Smooth muscle cell (in vitro differentiated cells): ENCODE measurements around the gene SUPT3H. TPM values are rescaled to one million over a fixed set of nuclear protein-coding genes. Genes with fewer than 3 reads are reported as not detected.

Experiments used
- DNase-seq: peaks from one replicate; lab custom pipeline; 2025; ENCODE audit not compliant: unreplicated experiment; lab: John Stamatoyannopoulos, UW
- H2AFZ ChIP-seq: fragments of 200-600 bp; sonication (generic); 2 replicates; pipeline ENCODE4 v1.6.0; 2016; ENCODE audit warnings: antibody characterized with exemption, low read depth, mild to moderate bottlenecking
- H3F3A ChIP-seq: fragments of 200-600 bp; sonication (generic); 2 replicates; pipeline ENCODE4 v1.6.0; 2017; ENCODE audit warnings: antibody characterized with exemption, low read depth
- H3K27ac ChIP-seq: fragments of 200-600 bp; sonication (generic); 2 replicates; pipeline ENCODE4 v1.5.1; 2016; ENCODE audit warnings: low read depth, mild to moderate bottlenecking
- H3K27me3 ChIP-seq: fragments of 200-600 bp; sonication (generic); 2 replicates; pipeline ENCODE4 v1.6.1; 2016; ENCODE audit warnings: low read depth, mild to moderate bottlenecking
- H3K36me3 ChIP-seq: fragments of 200-600 bp; sonication (generic); 2 replicates; pipeline ENCODE4 v1.5.1; 2016; ENCODE audit warnings: low read depth
- H3K4me1 ChIP-seq: fragments of 200-600 bp; sonication (generic); 2 replicates; pipeline ENCODE4 v1.5.1; 2016; ENCODE audit warnings: low read depth
- H3K4me2 ChIP-seq: fragments of 200-600 bp; sonication (generic); 2 replicates; pipeline ENCODE4 v1.6.0; 2016; ENCODE audit warnings: mild to moderate bottlenecking
- H3K4me3 ChIP-seq: fragments of 200-600 bp; sonication (generic); 2 replicates; pipeline ENCODE4 v1.5.1; 2016; ENCODE audit warnings: mild to moderate bottlenecking
- H3K79me2 ChIP-seq: fragments of 200-600 bp; sonication (generic); 2 replicates; pipeline ENCODE4 v1.6.0; 2016; ENCODE audit warnings: low read depth, mild to moderate bottlenecking
- H3K9ac ChIP-seq: fragments of 200-600 bp; sonication (generic); 2 replicates; pipeline ENCODE4 v1.6.0; 2016; ENCODE audit warnings: low read depth
- H3K9me3 ChIP-seq: fragments of 200-600 bp; sonication (generic); replicated peaks from 2 replicates; pipeline ENCODE4 v1.5.1; 2016; ENCODE audit warnings: low read depth
- H4K20me1 ChIP-seq: fragments of 200-600 bp; sonication (generic); 2 replicates; pipeline ENCODE4 v1.6.0; 2016; ENCODE audit warnings: low read depth
- WGBS: methylation state at CpG from one replicate; pipeline ENCODE4 v1.1.7; 2016; ENCODE audit warnings: low lambda C conversion rate; 5-methylcytosine and 5-hydroxymethylcytosine counted together
- polyA plus RNA-seq: library from polyadenylated mRNA; unstranded; fragments of >200 nt; fragmentation: Nextera tagmentation; extraction: Ambion mirVana; gene quantifications from 2 replicates; pipeline ENCODE4 v1.2.1, GENCODE V29; 2016
- total RNA-seq: library from RNA; depleted of rRNA; stranded (reverse); fragments of >200 nt; gene quantifications from 2 replicates; pipeline ENCODE4 v1.2.3, GENCODE V29; 2014
- TF ChIP-seq, protein P1 (sequence below): fragments of 200-600 bp; sonication (generic); IDR thresholded peaks from 2 replicates; pipeline ENCODE4 v1.5.1; 2017; ENCODE audit warnings: borderline replicate concordance, mild to moderate bottlenecking, antibody characterized with exemption; ENCODE audit not compliant: insufficient read depth, poor library complexity, severe bottlenecking

SUPT3H gene
- total and polyA plus RNA-seq, 2 experiments from 2014 or later: 19.4 to 22.9 TPM

DNA sequence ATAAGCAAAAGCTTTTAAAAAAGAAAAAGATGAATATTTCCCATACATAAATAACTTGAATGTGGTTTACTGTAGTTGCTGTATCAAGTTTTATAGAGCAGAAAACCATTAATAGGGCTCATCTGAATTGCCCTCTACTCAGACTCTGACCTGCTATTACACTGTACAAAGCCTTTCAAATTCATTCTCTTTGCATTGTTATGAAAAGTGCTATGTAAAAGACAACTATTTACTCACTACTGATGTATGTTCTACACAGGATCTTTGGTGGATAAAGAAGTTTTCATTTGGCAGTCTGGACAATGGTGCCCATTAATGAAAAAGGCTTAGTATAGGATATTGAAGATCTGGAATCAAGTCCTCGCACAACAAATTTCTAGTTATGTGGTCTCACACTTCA is 248.7 kb downstream of the SUPT3H start:
- Histone ChIP-seq H2AFZ (no peak overlapping the region), H4K20me1 (no peaks in the 10 kb centered on the region), H3K4me1 (no peaks in the 10 kb centered on the region), H3K4me3 (no peak overlapping the region), H3F3A (peaks cover 6% of the 10 kb centered on the region), H3K4me2 (no peak overlapping the region), H3K9ac (no peak overlapping the region), H3K27ac (no peak overlapping the region), H3K9me3 (no peaks in the 10 kb centered on the region), H3K79me2 (no peaks in the 10 kb centered on the region), H3K36me3 (no peaks in the 10 kb centered on the region), H3K27me3 (no peaks in the 10 kb centered on the region)
- TF ChIP-seq, protein P1, sequence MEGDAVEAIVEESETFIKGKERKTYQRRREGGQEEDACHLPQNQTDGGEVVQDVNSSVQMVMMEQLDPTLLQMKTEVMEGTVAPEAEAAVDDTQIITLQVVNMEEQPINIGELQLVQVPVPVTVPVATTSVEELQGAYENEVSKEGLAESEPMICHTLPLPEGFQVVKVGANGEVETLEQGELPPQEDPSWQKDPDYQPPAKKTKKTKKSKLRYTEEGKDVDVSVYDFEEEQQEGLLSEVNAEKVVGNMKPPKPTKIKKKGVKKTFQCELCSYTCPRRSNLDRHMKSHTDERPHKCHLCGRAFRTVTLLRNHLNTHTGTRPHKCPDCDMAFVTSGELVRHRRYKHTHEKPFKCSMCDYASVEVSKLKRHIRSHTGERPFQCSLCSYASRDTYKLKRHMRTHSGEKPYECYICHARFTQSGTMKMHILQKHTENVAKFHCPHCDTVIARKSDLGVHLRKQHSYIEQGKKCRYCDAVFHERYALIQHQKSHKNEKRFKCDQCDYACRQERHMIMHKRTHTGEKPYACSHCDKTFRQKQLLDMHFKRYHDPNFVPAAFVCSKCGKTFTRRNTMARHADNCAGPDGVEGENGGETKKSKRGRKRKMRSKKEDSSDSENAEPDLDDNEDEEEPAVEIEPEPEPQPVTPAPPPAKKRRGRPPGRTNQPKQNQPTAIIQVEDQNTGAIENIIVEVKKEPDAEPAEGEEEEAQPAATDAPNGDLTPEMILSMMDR: no peak
- WGBS: 100% methylated on average over 1 of the region's 1 CpG
- no peak for DNase-seq

GRCh38 chr6:45127185-45127584 is 250.5 kb downstream of the SUPT3H start:
- Histone ChIP-seq H3F3A (no peaks in the 10 kb centered on the region), H3K4me3 (no peak overlapping the region), H3K4me2 (no peak overlapping the region), H3K4me1 (no peaks in the 10 kb centered on the region), H4K20me1 (no peaks in the 10 kb centered on the region), H3K36me3 (no peaks in the 10 kb centered on the region), H3K27ac (no peak overlapping the region), H3K9ac (no peak overlapping the region), H3K9me3 (no peaks in the 10 kb centered on the region), H3K79me2 (no peaks in the 10 kb centered on the region), H2AFZ (no peak overlapping the region), H3K27me3 (no peaks in the 10 kb centered on the region)
- WGBS: 100% methylated on average over 2 of the region's 2 CpGs
- TF ChIP-seq, protein P1: no peak
- no peak for DNase-seq

- H2AFZ ChIP-seq: no peak overlapping the region
- H3K27me3 ChIP-seq: no peaks in the 10 kb centered on the region
- no peaks in the 10 kb centered on the region for H3K79me2 ChIP-seq
- no peaks in the 10 kb centered on the region for H3K4me1 ChIP-seq
- no peaks in the 10 kb centered on the region for H4K20me1 ChIP-seq
- TF ChIP-seq, protein P1: no peak
- no peak overlapping the region for H3K27ac ChIP-seq
- no peaks in the 10 kb centered on the region for H3K36me3 ChIP-seq
- no peaks in the 10 kb centered on the region for H3K9me3 ChIP-seq
- H3K4me2 ChIP-seq: no peak overlapping the region
- no peak overlapping the region for H3K4me3 ChIP-seq
- no peaks in the 10 kb centered on the region for H3F3A ChIP-seq
- no peak for DNase-seq
- no peak overlapping the region for H3K9ac ChIP-seq
Measured at GRCh38 chr6:45126033-45126432, 251.7 kb downstream of the SUPT3H start.

GRCh38 chr6:45123023-45123422 is 254.7 kb downstream of the SUPT3H start:
- no peaks in the 10 kb centered on the region for H3K27me3 ChIP-seq
- peaks cover 8% of the 10 kb centered on the region for H3F3A ChIP-seq
- WGBS: 96% methylated on average over 1 of the region's 1 CpG
- no peak overlapping the region for H3K27ac ChIP-seq
- no peaks in the 10 kb centered on the region for H3K4me1 ChIP-seq
- DNase-seq: no peak
- no peak overlapping the region for H3K9ac ChIP-seq
- H3K4me3 ChIP-seq: no peak overlapping the region
- no peaks in the 10 kb centered on the region for H3K9me3 ChIP-seq
- no peak overlapping the region for H3K4me2 ChIP-seq
- no peaks in the 10 kb centered on the region for H3K79me2 ChIP-seq
- TF ChIP-seq, protein P1: no peak
- H2AFZ ChIP-seq: no peak overlapping the region
- no peaks in the 10 kb centered on the region for H3K36me3 ChIP-seq
- H4K20me1 ChIP-seq: no peaks in the 10 kb centered on the region
